Stimulated activated CD4-positive, alpha-beta T cell treated with anti-CD3 and anti-CD28 coated beads, Interleukin-1b, Interleukin-23, amount 100 ng/mL, for 4 hours (primary cell): ENCODE measurements around the gene FN3K.
"Not testable (repeated sequence)": the region's sequence is repeated elsewhere in the genome, so short reads cannot be mapped to it uniquely, and the experiment has no call there.

Experiments
- DNase-seq, 2 donors: peaks; one replicate each; pipeline ENCODE4 v3.0.0-alpha.2; 2020; ENCODE audit warnings: low read depth in 2 of 2

Gene FN3K

DNA sequence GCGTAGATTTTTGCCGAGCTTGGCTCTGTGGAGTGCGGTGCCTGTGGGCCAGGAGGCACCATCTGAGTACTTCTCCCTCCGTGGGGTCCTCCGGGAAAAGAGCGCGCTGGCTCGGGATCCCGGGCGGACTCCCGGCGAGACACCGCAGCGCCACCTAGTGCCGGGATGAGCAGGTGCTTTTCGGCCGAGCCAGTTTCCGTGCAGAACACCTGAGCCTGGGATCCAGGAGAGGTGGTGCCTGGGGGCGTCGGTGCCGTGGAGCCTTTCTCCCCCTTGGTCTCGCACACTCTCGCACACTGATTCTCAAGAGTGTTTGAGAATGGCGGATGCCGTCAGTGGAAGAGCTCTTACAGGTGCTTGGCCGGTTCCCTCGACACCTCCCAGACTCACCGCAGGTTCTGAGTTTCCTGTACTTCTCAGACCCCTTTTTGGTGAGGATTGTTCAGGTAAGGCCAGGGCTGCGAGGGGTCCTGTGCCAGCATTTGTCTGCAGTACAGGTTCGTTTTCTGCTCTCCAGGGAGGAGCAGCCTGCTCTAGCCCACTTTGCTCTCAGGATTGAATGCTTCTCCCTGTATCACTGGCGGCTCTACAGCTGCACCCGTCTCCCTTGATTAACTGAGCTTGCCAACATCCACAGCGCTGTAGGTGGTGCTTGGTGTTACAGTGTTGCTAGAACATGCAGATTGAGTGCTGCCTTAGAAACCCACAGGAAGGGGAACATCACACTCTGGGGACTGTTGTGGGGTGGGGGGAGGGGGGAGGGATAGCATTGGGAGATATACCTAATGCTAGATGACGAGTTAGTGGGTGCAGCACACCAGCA is 39.8 kb downstream of the FN3K start:
- peak in 1 of 2 donors; percentile 31 for DNase-seq

GRCh38 chr17:82776454-82776853 is 41.0 kb downstream of the FN3K start:
- no peak for DNase-seq

GRCh38 chr17:82777778-82778375 is 42.5 kb downstream of the FN3K start:
- not testable (repeated sequence) for DNase-seq

GRCh38 chr17:82779541-82779940 is 44.1 kb downstream of the FN3K start:
- DNase-seq = no peak

- no peak for DNase-seq
Measured at GRCh38 chr17:82780195-82780594, 44.8 kb downstream of the FN3K start.

- no peak for DNase-seq
Measured at GRCh38 chr17:82780971-82781893, 45.8 kb downstream of the FN3K start.

DNA sequence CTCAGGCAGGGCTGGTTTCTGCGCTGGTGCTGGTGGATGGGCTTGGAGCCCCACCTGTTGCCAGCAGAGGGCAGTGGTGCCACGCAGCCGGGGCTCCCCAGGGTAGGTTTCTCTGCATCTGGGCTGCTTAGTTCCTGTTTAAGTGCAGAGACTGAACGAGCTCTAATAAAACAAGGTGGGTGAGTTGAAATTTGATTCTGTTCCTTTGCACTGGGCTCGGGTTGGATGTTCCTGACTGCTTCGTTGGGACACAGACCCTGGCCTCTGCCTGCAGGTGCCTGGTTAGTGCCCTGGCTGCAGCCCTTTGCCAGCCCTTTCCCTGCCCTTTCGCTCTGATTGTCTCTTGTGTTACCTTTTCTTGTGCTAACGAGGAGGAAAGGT is 46.5 kb downstream of the FN3K start:
- DNase-seq = peak; percentile 76 to 81

DNA sequence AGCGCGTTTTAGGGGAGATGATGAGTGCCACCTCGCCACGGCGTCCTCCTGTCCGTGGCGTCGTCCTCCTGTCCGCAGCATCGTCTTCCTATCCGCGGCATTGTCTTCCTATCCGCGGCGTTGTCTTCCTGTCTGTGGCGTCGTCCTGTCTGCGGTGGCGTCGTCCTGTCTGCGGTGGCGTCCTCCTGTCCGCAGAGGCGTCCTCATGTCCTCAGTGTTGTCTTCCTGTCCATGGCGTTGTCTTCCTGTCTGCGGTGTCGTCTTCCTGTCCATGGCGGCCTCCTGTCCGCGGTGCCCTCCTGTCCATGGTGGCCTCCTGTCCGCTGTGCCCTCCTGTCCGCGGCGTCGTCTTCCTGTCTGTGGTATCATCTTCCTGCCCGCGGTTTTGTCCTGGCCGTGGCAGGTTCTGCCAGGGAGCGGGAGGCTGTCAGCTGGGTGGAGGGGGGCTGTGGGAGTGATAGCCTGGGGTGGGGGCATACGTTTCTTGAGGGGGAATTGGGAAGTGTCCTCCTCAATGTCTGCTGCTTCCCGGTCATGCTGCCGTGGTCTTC is 47.3 kb downstream of the FN3K start:
- no peak for DNase-seq

GRCh38 chr17:82783498-82783897 is 48.1 kb downstream of the FN3K start:
- DNase-seq = no peak

DNA sequence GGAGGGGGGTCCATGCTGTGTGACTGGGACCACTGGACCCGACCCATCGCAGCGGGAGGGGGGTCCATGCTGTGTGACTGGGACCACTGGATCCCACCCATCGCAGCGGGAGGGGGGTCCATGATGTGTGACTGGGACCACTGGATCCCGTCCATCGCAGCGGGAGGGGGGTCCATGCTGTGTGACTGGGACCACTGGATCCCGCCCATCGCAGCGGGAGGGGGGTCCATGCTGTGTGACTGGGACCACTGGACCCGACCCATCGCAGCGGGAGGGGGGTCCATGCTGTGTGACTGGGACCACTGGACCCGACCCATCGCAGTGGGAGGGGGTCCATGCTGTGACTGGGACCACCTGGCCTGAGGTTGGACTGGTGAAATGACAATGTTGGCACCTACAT is 50.2 kb downstream of the FN3K start:
- not testable (repeated sequence) for DNase-seq

GRCh38 chr17:82786427-82786826 is 51.0 kb downstream of the FN3K start:
- no peak for DNase-seq

GRCh38 chr17:82787081-82787848 is 51.9 kb downstream of the FN3K start:
- no peak for DNase-seq

GRCh38 chr17:82788206-82789001 is 53.0 kb downstream of the FN3K start:
- no peak for DNase-seq

- DNase-seq = no peak
Measured at GRCh38 chr17:82789051-82789592, 53.7 kb downstream of the FN3K start.

- no peak for DNase-seq
Measured at GRCh38 chr17:82789806-82790205, 54.4 kb downstream of the FN3K start.

GRCh38 chr17:82790391-82790790 is 55.0 kb downstream of the FN3K start:
- DNase-seq = no peak

DNA sequence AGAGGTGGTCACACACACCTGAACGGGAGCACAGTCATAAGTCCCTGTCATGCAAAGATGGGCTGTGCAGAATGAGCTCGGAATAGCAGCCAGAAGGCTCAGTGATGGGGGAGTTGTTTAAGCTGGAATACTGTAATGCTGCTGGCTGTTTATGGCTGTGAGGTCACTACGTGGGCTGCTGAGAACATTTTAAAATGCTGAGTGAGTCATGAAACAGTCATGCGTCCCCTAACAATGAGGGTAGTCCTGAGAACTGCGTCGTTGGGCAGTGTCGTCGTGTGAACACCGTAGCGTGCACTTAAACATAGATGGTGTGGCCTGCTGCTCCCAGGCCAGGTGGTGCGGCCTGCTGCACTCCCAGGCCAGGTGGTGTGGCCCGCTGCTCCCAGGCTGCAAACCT is 56.1 kb downstream of the FN3K start:
- no peak for DNase-seq

DNA sequence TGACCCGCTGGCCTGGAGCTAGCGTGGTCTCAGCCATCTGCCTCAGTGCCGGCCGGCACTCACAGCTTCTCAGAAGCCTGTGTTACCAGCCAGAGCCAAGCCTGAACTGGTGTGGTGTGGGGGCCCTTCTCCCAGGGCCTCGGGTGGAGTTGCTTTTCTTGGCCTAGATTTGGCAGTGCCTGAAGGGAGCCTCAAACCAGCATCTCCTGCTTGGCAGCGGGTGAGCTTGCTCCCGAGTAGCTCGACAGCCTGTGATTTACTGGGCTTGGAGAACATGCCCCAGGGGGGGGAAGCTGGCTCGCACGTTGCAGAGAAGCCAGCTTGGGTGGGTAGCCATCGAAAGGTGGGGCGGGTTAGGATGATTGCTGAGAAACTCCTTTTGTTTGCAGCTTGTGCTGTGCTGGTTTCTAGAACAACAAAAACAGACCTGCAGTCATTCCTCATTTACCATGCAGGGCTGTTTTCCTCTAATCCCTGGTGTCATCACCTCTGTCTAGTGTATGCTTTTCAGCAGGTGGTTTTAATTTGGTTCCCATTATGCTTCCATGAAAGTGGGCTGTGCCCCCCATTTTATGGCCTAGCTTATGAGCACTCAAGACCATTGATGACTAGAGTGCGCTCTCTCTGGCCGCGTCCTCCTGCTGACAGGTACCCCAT is 58.7 kb downstream of the FN3K start:
- no peak for DNase-seq

- DNase-seq = no peak
Measured at GRCh38 chr17:82794781-82795482, 59.5 kb downstream of the FN3K start.
